GM04503 (cell line): ENCODE data around the gene THSD4.

Source experiments
- DNase-seq: peaks from one replicate; pipeline ENCODE4 v3.0.0-alpha.2; 2012; ENCODE audit warnings: low read depth

Gene THSD4

GRCh38 chr15:71098920-71099319 is 16.4 kb upstream of the THSD4 start:
- no peak for DNase-seq

- DNase-seq, result no peak
Measured at GRCh38 chr15:71103102-71103676, 12.1 kb upstream of the THSD4 start.

GRCh38 chr15:71104636-71105035 is 10.6 kb upstream of the THSD4 start:
- DNase-seq, result no peak

GRCh38 chr15:71105444-71105843 is 9.8 kb upstream of the THSD4 start:
- DNase-seq, result no peak

- DNase-seq, result no peak
Measured at GRCh38 chr15:71106802-71107500, 8.3 kb upstream of the THSD4 start.

GRCh38 chr15:71107501-71107815 is 7.8 kb upstream of the THSD4 start:
- DNase-seq, result no peak

GRCh38 chr15:71109130-71109529 is 6.1 kb upstream of the THSD4 start:
- no peak for DNase-seq

- no peak for DNase-seq
Measured at GRCh38 chr15:71109905-71110304, 5.4 kb upstream of the THSD4 start.

- no peak for DNase-seq
Measured at GRCh38 chr15:71110405-71111180, 4.7 kb upstream of the THSD4 start.

- no peak for DNase-seq
Measured at GRCh38 chr15:71111181-71111565, 4.1 kb upstream of the THSD4 start.

- DNase-seq, result no peak
Measured at GRCh38 chr15:71111950-71112349, 3.3 kb upstream of the THSD4 start.

GRCh38 chr15:71112429-71112828 is 2.8 kb upstream of the THSD4 start:
- DNase-seq, result no peak

- no peak for DNase-seq
Measured at GRCh38 chr15:71114066-71114680, 1.1 kb upstream of the THSD4 start.

GRCh38 chr15:71115567-71116351 is 488 bp downstream of the THSD4 start:
- no peak for DNase-seq

GRCh38 chr15:71116366-71116765 is 1.1 kb downstream of the THSD4 start:
- DNase-seq, result no peak

GRCh38 chr15:71116942-71117341 is 1.7 kb downstream of the THSD4 start:
- DNase-seq, result no peak

- no peak for DNase-seq
Measured at GRCh38 chr15:71117714-71118305, 2.5 kb downstream of the THSD4 start.

GRCh38 chr15:71118345-71118744 is 3.1 kb downstream of the THSD4 start:
- no peak for DNase-seq

- DNase-seq, result no peak
Measured at GRCh38 chr15:71118881-71119632, 3.8 kb downstream of the THSD4 start.

- DNase-seq, result no peak
Measured at GRCh38 chr15:71120428-71120944, 5.2 kb downstream of the THSD4 start.

- no peak for DNase-seq
Measured at GRCh38 chr15:71121442-71121841, 6.2 kb downstream of the THSD4 start.
